HG03378 (cell line): Measurements from ENCODE around the gene CFAP410.

ENCODE experiments used
- ATAC-seq: cut with Tn5 transposase; IDR thresholded peaks from one replicate; pipeline ENCODE4 v1.9.1; 2021; ENCODE audit warnings: mild to moderate bottlenecking, moderate library complexity; ENCODE audit not compliant: unreplicated experiment

The CFAP410 gene

DNA sequence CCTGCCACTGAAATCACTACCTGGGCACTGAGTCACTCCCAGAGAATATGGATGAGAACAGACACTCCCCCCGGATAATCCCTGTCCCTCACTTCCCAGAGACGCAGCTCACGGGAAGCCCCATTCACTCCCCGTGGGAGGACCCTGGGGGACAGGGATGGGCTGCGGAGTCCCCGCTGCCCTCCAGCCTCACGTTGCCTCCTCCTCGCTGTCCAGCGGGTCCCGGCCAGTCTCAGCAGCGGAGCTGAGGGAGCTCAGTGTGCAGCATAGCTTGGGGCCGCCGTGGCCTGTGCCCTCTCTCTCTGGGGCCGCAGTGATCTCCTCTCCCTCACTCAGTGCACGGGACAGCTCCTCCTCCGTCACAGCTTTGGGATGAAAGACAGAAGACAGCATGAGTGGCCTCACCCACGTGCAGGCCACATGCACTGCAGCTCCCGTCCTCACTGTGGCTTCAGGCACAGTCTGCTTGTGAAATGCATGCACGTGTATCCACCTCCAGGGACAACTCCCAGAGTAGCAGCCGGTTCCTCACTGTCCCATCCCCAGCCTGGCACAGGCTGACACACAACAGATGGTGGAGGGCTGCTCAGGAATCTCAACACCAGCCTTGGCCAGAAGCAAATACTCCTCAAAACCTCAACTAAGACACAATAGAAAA is 7.4 kb downstream of the CFAP410 start:
- no peak for ATAC-seq

DNA sequence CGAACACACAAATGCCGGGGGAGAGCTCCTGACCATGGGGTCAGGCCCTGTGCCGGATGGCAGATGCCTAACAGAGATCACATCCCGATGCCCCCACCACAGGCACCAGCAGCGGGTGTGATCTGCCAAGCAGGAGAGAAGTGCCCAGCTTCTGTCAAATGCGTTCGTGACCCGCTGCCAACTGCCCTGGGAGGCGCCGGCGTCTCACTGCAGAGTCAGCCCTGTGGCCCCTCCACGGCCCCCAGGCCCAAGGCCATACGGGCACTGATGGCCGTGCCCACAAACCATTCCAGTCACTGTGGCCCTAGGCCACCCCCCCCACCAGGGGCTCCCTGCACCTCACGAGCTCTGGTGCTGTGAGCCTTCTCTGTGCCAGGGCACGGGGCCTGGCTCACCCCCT is 8.0 kb downstream of the CFAP410 start:
- no peak for ATAC-seq

GRCh38 chr21:44330698-44331097 is 8.5 kb downstream of the CFAP410 start:
- no peak for ATAC-seq

GRCh38 chr21:44329971-44330681 is 9.1 kb downstream of the CFAP410 start:
- no peak for ATAC-seq

GRCh38 chr21:44329086-44329889 is 9.9 kb downstream of the CFAP410 start:
- no peak for ATAC-seq

DNA sequence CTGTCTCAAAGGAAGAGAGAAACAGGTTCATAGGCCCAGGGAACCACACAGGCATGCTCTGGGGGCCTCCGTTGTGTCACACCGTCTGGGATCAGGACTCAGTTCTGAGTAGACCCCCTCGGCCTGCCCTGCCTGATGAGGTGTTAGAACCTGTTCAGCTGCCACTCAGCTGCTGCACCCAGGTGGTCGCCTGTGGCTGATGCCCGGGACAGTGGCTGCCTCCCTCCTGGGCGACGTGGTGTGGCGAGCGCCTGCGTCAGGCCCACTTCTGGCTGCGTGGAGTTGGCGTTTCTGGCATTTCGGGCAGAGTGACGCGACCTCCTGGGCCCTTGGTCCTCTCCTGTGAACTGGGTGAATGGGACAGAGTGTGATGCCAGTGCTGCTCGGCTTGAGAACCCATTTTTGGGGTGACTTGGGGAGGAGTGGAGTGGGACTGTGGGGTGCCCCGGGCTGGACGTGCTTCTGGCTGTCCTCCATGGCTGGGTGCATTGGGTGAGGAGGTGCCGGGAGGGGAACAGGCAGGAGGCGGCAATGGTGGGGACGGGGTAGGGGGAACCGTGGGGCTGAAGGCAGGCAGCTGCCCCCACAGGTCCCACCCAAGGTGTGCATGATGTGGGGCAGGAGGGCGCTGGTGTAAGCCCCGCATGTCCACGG is 10.8 kb downstream of the CFAP410 start:
- no peak for ATAC-seq

DNA sequence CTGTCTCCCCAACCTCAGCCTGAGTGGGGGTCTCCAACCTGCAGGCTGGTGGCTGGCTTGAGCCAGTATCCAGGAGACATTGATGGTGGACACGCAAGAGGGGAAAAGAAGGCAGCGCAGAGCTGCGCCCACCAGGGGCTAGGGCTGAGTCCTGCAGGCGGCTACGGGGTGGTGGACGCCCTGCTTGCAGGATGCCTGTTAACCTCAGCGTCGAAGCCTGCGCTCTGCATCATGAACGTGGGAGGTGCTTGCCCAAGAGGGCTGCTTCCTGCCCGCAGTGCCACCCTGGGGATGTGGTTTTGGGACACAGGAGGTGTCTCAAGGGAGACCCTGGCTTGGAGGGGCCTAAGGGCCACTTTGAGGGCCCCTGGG is 11.6 kb downstream of the CFAP410 start:
- no peak for ATAC-seq

DNA sequence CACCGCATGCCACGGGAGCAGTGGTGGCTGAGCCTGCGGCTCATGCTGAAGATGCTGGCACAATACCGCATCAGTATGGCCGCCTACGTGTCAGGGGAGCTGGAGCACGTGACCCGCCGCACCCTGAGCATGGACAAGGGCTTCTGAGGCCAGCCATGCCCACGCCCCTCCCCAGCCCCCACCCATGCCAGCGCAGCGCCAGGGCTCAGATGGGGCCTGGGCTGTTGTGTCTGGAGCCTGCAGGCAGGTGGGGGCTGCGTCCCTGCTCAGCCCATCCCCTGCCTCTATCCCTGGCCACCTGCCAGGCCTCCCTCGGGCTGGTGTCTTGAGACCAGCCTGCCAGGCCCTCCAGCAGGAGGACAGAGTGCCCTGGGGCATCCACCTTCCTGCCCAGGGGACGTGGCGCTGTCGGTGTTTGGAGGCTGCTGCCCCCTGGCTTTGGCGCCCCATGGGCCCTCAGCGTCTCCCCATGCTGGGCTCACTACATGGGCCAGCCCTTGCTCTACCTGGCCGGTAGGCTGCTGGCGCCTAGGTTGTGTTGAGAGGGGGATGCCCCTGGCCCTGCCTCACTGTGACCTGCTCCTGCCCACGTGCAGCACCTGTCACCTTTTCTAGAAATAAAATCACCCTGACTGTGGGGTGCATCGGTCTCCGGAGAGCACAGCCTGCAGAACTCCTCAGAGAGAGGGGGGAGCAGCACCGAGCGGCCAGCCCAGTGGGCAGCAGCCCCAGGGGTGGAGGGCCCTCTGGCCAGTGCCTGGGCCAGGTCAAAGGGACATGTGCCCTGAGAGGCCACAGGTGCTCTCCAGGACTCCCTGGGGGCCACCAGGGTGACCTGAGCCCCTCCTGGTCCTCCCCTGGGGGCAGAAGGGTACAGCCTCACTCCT is 12.2 kb downstream of the CFAP410 start:
- no peak for ATAC-seq

DNA sequence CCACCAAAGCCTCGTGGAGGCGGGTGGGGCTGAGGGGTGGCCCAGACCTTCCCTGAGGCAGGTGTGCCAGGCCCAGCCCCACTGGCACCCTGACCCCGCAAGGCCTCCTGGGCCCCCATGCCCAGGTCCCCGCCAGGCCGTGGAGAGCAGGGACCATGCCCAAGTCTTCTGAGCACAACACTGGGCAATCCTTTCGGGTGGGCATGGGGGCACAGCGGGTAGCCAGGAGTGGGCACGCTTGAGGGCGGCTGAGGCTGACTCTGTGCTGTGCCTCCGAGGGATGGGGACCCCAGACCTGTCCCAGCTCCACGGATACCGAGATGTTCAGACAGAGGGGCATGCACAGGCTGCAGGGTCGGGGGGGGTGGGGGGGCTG is 12.9 kb downstream of the CFAP410 start:
- ATAC-seq = no peak

DNA sequence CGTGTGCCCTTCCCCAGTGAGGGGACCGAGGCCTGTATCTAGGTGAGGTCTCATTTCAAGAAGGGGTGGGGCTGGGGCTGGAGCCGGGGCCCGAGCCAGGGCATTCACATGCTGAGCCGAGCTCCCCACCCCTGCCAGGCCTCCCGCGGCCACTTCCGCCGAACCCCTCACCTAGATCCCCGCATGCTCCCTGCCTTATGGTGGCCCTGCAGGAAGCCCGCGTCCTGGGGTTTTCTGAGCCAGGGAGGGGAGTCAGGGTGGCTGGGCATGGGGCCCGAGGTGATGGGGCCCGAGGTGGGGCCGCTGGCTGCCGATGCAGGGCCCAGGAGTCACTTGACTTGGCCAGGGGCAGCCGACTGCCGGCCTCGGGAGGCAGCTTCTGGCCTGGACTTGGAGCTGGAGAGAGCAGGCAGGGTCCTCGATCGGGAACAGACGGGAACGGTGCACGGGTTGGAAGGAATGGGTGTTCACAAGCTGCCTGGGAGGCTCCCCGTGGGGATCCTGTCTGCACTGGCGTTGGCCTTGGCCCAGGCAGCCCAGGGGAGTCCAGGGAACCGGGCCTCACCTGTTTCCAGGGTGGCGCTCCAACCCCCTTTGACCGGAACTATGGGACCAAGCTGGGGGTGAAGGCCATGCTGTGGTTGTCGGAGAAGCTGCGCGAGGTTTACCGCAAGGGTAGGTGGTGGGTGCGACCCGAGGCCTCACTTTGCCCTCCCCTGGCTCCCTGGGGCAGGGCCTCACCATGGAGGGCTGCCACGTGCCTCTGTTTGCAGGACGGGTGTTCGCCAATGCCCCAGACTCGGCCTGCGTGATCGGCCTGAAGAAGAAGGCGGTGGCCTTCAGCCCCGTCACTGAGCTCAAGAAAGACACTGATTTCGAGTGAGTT is 13.6 kb downstream of the CFAP410 start:
- no peak for ATAC-seq

DNA sequence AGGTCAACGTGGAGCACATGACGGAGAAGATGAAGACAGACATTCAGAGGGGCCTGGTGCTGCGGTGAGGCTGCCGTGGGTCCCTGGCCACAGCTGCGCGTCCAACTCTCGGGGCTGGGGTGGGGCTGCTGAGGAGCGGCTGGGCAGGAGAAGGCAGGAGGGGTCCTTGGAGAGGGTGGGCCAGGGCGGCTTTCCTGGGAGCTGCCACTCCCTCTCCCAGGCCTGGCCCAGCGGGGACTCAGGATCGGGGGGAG is 14.4 kb downstream of the CFAP410 start:
- ATAC-seq = no peak

GRCh38 chr21:44324106-44324853 is 14.9 kb downstream of the CFAP410 start:
- no peak for ATAC-seq

DNA sequence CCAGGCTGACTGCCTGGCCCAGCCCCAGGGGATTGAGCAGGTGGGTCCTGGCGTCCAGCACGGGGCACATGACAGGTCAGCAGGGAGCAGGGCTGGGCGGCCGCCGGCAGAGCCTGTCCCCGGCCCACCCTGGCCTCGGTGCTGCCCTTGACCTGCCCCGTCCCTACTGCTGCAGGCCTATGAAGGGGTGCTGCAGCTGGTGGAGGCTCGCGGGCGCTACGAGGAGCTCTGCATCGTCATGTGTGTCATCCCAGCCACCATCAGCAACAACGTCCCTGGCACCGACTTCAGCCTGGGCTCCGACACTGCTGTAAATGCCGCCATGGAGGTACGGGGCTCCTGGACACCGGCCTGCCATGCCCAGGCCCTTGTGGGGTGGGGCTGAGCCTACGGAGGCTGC is 15.6 kb downstream of the CFAP410 start:
- ATAC-seq = no peak

DNA sequence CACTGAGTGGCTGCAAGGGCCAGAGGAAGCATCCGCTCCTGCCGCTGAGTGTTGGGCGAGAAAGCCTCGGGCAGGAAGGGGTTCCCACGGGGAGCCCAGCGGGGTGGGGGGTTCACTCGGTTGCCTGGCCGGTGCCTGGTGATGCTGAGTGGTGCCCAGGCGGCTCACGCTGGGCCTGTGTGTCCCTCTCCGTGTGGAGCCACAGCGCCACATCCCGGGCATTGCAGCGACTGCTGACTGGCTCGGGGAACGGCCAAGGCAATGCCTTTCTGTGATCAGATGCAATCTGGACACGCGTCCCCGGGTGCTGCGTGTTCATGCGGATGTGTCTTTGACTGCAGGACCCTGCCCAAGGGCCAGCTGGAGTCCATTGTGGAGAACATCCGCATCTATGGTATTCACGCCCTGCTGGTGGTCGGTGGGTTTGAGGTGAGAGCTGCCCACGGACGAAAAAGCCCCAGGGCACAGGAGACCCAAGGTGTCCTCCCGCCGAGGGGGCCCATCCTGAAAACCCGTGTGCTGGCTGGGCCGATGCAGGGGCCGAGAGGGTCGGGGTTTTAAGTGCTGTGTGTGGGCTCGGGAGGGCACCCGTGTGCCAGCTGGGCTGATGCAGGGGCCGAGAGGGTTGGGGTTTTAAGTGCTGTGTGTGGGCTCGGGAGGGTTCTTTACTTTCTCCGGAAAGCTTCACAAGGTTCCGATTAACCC is 16.4 kb downstream of the CFAP410 start:
- ATAC-seq = no peak

DNA sequence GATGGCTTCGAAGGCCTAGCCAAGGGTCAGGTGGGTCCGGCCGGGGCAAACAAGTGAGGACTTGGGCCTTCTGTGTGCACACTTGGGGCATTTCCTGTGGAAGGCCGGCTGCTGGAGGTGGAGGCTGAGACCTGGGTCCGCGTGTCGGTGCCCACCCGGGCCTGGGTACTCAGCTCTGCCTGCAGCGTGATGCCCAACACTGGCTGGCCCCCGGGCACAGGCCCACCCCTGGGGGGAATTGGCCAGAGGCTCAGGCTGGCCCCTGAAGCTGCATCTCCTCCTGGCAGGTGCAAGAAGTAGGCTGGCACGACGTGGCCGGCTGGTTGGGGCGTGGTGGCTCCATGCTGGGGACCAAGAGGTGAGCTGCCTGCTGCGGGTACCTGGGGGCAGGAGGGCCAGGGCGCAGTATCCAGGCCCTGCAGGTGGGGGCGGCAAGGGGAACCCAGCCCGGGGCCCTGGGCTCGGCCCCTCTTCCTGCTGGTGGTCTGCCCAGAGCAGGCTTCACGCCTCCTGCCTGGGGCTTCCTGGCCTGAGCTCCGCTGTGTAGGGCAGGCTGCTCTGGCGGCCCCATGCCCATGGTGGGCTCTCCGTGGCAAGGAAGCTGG is 17.2 kb downstream of the CFAP410 start:
- ATAC-seq = no peak

GRCh38 chr21:44320847-44321246 is 18.3 kb downstream of the CFAP410 start:
- no peak for ATAC-seq

DNA sequence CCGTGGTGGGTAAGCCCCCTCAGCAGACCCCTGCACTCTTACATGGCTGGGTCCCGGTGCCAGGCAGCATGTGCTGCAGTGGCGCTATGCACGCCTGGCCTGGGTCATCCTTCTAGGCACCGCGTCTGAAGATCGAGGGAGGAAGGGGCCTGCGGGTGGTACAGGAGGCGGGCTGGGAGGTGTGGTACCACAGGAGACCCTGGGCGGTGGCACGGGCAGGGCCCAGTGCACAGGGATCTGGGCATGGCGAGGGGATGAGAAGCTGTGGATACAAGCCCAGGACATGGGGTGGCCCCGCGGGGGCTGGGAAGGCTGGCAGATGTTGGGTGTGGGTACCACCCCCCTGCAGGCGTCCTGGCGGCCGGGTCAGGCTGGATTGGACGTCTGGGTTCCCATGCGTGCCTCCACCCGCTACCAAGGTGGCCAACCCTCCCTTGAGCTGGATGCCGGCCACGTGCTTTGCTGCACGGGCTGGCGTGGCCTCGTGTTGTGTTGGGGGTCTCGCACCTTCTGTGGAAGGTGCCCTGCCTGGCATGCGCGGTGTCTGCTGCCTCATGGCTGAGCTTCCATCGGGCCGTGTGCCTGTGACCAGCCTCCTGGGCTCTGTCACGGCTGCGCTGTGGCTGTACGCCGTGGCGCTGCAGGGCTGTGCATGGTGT is 19.7 kb downstream of the CFAP410 start:
- ATAC-seq = no peak
